Chondrocyte (in vitro differentiated cells): ENCODE results near the gene EPHB1. TPM values are rescaled to one million over a fixed set of nuclear protein-coding genes. Genes with fewer than 3 reads are reported as not detected.

Experiments used
- DNase-seq: peaks from one replicate; pipeline ENCODE4 v3.0.0; 2021; ENCODE audit warnings: mixed read lengths, low spot score
- H3K27ac Mint-ChIP-seq: one replicate; pipeline ENCODE4 v1.8.0; 2021; ENCODE audit warnings: mild to moderate bottlenecking, moderate library complexity, mixed read lengths; ENCODE audit not compliant: unreplicated experiment
- H3K27me3 Mint-ChIP-seq: 2 replicates; pipeline ENCODE4 v1.8.0; 2021; ENCODE audit warnings: low read depth, mixed read lengths
- H3K36me3 Mint-ChIP-seq: 2 replicates; pipeline ENCODE4 v1.8.0; 2021; ENCODE audit warnings: low read depth, mixed read lengths
- H3K4me1 Mint-ChIP-seq: 2 replicates; pipeline ENCODE4 v1.8.0; 2021; ENCODE audit warnings: low read depth, mild to moderate bottlenecking, mixed read lengths
- H3K4me3 Mint-ChIP-seq: one replicate; pipeline ENCODE4 v1.8.0; 2021; ENCODE audit warnings: mild to moderate bottlenecking, moderate library complexity, mixed read lengths; ENCODE audit not compliant: unreplicated experiment
- H3K9me3 Mint-ChIP-seq: 2 replicates; pipeline ENCODE4 v1.8.0; 2021; ENCODE audit warnings: low read depth, mixed read lengths
- total RNA-seq: library from RNA; stranded (reverse); gene quantifications from 3 replicates; pipeline ENCODE4 v1.2.1, GENCODE V29; 2021
- TF ChIP-seq, protein P1 (sequence below): fragments of 200-600 bp; sonication (generic); IDR thresholded peaks from 2 replicates; pipeline ENCODE4 v1.5.0; 2021; ENCODE audit warnings: antibody characterized with exemption, mild to moderate bottlenecking, moderate library complexity

The EPHB1 gene
- total RNA-seq, 1 donor from 2014 or later, result 1.7 TPM

GRCh38 chr3:135262441-135262840, 467.4 kb downstream of the EPHB1 start:
- TF ChIP-seq, protein P1, sequence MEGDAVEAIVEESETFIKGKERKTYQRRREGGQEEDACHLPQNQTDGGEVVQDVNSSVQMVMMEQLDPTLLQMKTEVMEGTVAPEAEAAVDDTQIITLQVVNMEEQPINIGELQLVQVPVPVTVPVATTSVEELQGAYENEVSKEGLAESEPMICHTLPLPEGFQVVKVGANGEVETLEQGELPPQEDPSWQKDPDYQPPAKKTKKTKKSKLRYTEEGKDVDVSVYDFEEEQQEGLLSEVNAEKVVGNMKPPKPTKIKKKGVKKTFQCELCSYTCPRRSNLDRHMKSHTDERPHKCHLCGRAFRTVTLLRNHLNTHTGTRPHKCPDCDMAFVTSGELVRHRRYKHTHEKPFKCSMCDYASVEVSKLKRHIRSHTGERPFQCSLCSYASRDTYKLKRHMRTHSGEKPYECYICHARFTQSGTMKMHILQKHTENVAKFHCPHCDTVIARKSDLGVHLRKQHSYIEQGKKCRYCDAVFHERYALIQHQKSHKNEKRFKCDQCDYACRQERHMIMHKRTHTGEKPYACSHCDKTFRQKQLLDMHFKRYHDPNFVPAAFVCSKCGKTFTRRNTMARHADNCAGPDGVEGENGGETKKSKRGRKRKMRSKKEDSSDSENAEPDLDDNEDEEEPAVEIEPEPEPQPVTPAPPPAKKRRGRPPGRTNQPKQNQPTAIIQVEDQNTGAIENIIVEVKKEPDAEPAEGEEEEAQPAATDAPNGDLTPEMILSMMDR, result no peak
- Mint-ChIP-seq H3K27me3 (peaks cover 10% of the 10 kb centered on the region), H3K27ac (no peak overlapping the region), H3K4me3 (no peak overlapping the region), H3K9me3 (no peaks in the 10 kb centered on the region), H3K4me1 (no peaks in the 10 kb centered on the region), H3K36me3 (no peaks in the 10 kb centered on the region)
- no peak for DNase-seq

DNA sequence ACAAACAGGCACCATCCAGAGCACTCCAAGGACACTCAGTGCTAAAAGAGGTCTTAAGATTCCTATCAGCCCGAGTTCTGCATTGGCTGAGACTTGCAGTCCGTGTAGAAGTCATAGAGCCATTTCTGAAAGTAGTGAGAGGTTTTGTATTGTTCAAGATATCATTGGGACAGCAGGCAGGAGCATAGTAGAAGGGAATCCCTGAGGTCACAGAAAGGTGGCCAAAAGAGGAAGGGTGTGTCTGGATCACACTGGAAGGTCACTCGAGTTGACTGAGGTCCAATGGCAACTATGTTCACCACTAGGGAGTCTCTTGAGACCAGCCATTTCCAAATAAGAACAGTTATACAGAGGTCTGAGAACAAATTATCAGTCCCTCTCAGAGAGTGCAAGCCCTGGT, 468.3 kb downstream of the EPHB1 start:
- Mint-ChIP-seq H3K36me3 (no peaks in the 10 kb centered on the region), H3K27ac (no peak overlapping the region), H3K4me3 (no peak overlapping the region), H3K4me1 (no peaks in the 10 kb centered on the region), H3K27me3 (peaks cover 10% of the 10 kb centered on the region), H3K9me3 (no peaks in the 10 kb centered on the region)
- no peak for DNase-seq
- TF ChIP-seq, protein P1, result no peak

- Mint-ChIP-seq H3K4me1 (no peaks in the 10 kb centered on the region), H3K36me3 (no peaks in the 10 kb centered on the region), H3K27me3 (peaks cover 10% of the 10 kb centered on the region), H3K27ac (no peak overlapping the region), H3K9me3 (no peaks in the 10 kb centered on the region), H3K4me3 (no peak overlapping the region)
- TF ChIP-seq, protein P1, result no peak
- DNase-seq, result no peak
Observed at GRCh38 chr3:135267487-135267886, 472.4 kb downstream of the EPHB1 start.

- Mint-ChIP-seq H3K27me3 (peaks cover 13% of the 10 kb centered on the region), H3K4me3 (no peak overlapping the region), H3K4me1 (no peaks in the 10 kb centered on the region), H3K36me3 (no peaks in the 10 kb centered on the region), H3K27ac (no peak overlapping the region), H3K9me3 (no peaks in the 10 kb centered on the region)
- DNase-seq, result no peak
- TF ChIP-seq, protein P1, result no peak
Observed at GRCh38 chr3:135268941-135269532, 474.0 kb downstream of the EPHB1 start.

DNA sequence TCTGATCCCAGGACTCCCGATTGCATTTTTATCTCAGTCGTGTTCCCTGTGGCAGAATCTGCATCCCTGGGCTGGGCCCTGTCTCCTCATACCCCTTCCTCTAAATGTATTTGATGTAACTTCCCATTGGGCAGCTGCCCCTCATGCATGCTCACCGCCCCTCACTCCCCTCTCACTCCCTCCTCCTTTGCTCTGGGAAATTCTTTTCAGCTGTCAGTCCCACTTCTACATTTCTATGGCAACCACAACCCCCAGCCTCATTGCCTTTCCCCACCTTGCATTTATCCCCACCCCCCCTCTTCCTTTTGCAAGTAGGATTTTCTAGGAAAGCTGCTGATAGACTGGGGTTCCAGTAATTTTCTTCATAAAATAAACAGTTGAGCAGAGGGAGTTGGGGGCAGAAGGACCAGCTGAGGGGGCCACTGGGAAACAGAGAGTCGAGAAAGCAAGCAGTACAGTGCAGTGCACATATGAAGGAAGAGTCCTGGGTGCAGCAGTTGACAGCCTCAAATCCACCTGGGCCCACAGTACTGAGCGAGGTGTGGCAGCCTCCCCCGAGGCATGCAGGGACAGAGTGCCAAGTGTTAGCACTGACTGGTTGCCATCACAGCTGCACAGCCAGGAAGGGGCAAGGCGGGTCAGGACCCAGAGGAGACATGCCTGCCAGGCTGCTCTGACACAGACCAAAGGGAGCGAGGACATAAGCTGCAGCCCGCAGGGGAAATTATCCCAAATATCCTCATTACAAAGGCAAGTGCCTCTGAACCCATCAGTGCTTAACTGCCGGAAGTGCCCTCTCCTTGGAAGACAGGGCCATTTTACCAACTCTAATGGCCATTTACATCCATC, 476.3 kb downstream of the EPHB1 start:
- no peaks in the 10 kb centered on the region for H3K36me3 Mint-ChIP-seq
- no peak overlapping the region for H3K4me3 Mint-ChIP-seq
- TF ChIP-seq, protein P1, result no peak
- no peak overlapping the region for H3K27ac Mint-ChIP-seq
- no peaks in the 10 kb centered on the region for H3K9me3 Mint-ChIP-seq
- DNase-seq, result no peak
- peaks cover 5% of the 10 kb centered on the region for H3K27me3 Mint-ChIP-seq
- no peaks in the 10 kb centered on the region for H3K4me1 Mint-ChIP-seq
